Measurements from ENCODE around the gene AMER2. TPM values are rescaled to one million over a fixed set of nuclear protein-coding genes. Genes with fewer than 3 reads are reported as not detected.

AMER2 gene
- total RNA-seq, 2 experiments from 2014 or later = not detected

DNA sequence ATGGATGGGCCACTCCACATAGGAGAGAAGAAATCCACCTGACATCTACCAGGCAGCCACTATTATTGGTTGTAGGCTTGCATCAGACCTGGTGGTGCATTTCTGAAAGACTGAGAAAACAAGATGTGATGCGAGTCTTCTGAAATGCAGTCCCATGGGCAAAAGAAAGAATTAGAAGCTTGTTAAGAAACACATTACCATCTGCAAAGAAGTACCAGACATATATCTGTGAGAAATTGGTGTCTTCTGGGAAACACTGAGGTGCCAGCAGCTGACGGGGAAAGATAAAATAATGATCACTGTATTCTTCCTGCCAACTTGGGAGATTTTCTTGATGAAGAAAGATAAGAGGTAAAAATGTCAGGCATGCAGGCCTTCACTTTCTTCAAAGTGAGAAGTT lies 14.4 kb downstream of the AMER2 start:
- no TSS peak for BruUV-seq (replicated peaks)
- intact Hi-C loops (cut with micrococcal nuclease; ENCODE audit: unreplicated experiment) = no loop called here
- Histone ChIP-seq H2AFZ (ENCODE audit: low read length) (no peak overlapping the region), H3K4me1 (ENCODE audit: insufficient read depth, low read length, poor library complexity, severe bottlenecking) (peaks cover 34% of the 10 kb centered on the region), H4K20me1 (ENCODE audit: insufficient read depth, low read length) (no peaks in the 10 kb centered on the region), H3K27ac (ENCODE audit: low read depth, low read length, poor library complexity, severe bottlenecking) (no peak overlapping the region), H3K36me3 (ENCODE audit: insufficient read depth, low read length) (no peaks in the 10 kb centered on the region), H3K4me2 (ENCODE audit: low read length) (no peak overlapping the region), H3K9me3 (ENCODE audit: low read length) (no peaks in the 10 kb centered on the region), H3K9me2 (ENCODE audit: insufficient read depth, low read length) (no peaks in the 10 kb centered on the region), H3K79me2 (ENCODE audit: insufficient read depth, low read depth, low read length) (no peaks in the 10 kb centered on the region), H3K4me3 (ENCODE audit: low read depth, low read length, poor library complexity, severe bottlenecking) (no peak overlapping the region)
- ChIA-PET POLR2A (no interaction called here), CTCF (ENCODE audit: unreplicated experiment) (no interaction called here)
- no peak for DNase-seq (ENCODE audit: low spot score)
- no peak for TF ChIP-seq EZH2phosphoT487 (IDR thresholded peaks at IDR 0.05; ENCODE audit: borderline replicate concordance, low read depth, low read length)
- TF ChIP-seq, protein P1, sequence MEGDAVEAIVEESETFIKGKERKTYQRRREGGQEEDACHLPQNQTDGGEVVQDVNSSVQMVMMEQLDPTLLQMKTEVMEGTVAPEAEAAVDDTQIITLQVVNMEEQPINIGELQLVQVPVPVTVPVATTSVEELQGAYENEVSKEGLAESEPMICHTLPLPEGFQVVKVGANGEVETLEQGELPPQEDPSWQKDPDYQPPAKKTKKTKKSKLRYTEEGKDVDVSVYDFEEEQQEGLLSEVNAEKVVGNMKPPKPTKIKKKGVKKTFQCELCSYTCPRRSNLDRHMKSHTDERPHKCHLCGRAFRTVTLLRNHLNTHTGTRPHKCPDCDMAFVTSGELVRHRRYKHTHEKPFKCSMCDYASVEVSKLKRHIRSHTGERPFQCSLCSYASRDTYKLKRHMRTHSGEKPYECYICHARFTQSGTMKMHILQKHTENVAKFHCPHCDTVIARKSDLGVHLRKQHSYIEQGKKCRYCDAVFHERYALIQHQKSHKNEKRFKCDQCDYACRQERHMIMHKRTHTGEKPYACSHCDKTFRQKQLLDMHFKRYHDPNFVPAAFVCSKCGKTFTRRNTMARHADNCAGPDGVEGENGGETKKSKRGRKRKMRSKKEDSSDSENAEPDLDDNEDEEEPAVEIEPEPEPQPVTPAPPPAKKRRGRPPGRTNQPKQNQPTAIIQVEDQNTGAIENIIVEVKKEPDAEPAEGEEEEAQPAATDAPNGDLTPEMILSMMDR (conservative IDR thresholded peaks at IDR 0.05; ENCODE audit: low read length) = no peak

DNA sequence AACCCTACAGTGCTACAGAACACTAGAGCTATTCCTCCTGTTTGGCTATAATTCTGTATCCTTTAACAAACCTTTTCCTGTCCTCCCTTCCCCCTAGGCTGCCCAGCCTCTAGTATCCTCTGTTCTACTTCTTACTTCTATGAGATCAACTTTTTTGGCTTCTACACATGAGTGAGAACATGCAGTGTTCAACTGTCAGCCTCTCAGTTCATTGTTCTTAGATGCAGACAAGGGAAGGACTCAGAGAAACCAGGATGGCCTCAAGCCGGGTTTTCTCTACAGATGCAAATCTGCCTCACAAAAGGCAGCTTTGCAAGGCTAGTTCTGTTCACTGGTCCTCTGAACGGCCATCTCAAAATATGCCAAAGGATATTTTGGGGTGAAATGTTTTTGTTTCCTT lies 18.4 kb downstream of the AMER2 start:
- H4K20me1 ChIP-seq (ENCODE audit: insufficient read depth, low read length) = no peaks in the 10 kb centered on the region
- no peaks in the 10 kb centered on the region for H3K9me2 ChIP-seq (ENCODE audit: insufficient read depth, low read length)
- no TSS peak for BruUV-seq (replicated peaks)
- TF ChIP-seq, protein P1 (conservative IDR thresholded peaks at IDR 0.05; ENCODE audit: low read length) = no peak
- TF ChIP-seq EZH2phosphoT487 (IDR thresholded peaks at IDR 0.05; ENCODE audit: borderline replicate concordance, low read depth, low read length) = no peak
- H3K4me1 ChIP-seq (ENCODE audit: insufficient read depth, low read length, poor library complexity, severe bottlenecking) = peaks cover 41% of the 10 kb centered on the region
- H3K4me2 ChIP-seq (ENCODE audit: low read length) = peak overlapping the region; percentile 59
- H3K4me3 ChIP-seq (ENCODE audit: low read depth, low read length, poor library complexity, severe bottlenecking) = peak overlapping the region; percentile 22
- CTCF ChIA-PET (ENCODE audit: unreplicated experiment) = no interaction called here
- peak overlapping the region; percentile 71; the same call in 1 of the 2 replicates for H2AFZ ChIP-seq (ENCODE audit: low read length)
- intact Hi-C loops (cut with micrococcal nuclease; ENCODE audit: unreplicated experiment) = no loop called here
- POLR2A ChIA-PET = interaction anchor here (0.6 to 0.9 kb wide), 3 partner anchors 32 to 278 kb away, joined by 3 to 5 read pairs (median 3); no protein-coding TSS in a partner anchor
- peak; percentile 69 for DNase-seq (ENCODE audit: low spot score)
- H3K79me2 ChIP-seq (ENCODE audit: insufficient read depth, low read depth, low read length) = no peaks in the 10 kb centered on the region
- H3K36me3 ChIP-seq (ENCODE audit: insufficient read depth, low read length) = no peaks in the 10 kb centered on the region
- H3K9me3 ChIP-seq (ENCODE audit: low read length) = 0 out of 2 replicates have a peak, but pooled peaks cover under 1% of the 10 kb centered on the region
- H3K27ac ChIP-seq (ENCODE audit: low read depth, low read length, poor library complexity, severe bottlenecking) = peak overlapping the region; percentile 89

DNA sequence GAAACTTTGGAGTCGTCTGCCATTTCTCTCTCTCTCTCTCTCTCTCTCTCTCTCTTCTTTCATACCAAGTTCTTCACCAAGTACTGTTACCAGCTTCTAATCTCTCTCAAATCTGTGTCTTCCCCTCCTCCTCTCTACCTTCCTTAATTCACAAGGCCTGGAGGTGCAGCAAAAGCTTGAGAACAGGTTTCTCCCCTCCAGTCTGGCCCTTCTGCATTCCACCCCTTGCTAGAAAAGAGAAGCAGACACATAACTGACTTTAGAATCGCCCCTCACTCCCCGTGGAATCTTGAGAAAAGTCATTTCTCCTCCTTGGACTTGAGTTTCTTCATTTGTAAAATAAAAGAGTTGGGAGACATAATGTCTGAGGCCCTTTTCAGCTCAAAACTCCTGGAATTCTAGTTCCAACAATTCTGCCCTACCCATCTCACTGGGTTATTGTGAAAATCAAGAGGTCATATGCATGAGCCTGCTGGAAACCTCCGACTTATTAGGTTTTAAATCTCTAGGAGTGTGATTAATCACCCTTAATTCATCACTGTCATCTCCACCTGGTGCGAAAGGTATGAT lies 20.4 kb downstream of the AMER2 start:
- H3K9me2 ChIP-seq (ENCODE audit: insufficient read depth, low read length) = no peaks in the 10 kb centered on the region
- H2AFZ ChIP-seq (ENCODE audit: low read length) = no peak overlapping the region
- no peak for TF ChIP-seq EZH2phosphoT487 (IDR thresholded peaks at IDR 0.05; ENCODE audit: borderline replicate concordance, low read depth, low read length)
- TF ChIP-seq, protein P1 (conservative IDR thresholded peaks at IDR 0.05; ENCODE audit: low read length) = no peak
- H3K36me3 ChIP-seq (ENCODE audit: insufficient read depth, low read length) = no peaks in the 10 kb centered on the region
- no peak for DNase-seq (ENCODE audit: low spot score)
- no peak overlapping the region for H3K4me3 ChIP-seq (ENCODE audit: low read depth, low read length, poor library complexity, severe bottlenecking)
- ChIA-PET POLR2A (no interaction called here), CTCF (ENCODE audit: unreplicated experiment) (no interaction called here)
- H3K4me1 ChIP-seq (ENCODE audit: insufficient read depth, low read length, poor library complexity, severe bottlenecking) = peaks cover 41% of the 10 kb centered on the region
- H3K79me2 ChIP-seq (ENCODE audit: insufficient read depth, low read depth, low read length) = no peaks in the 10 kb centered on the region
- BruUV-seq (replicated peaks) = no TSS peak
- no peaks in the 10 kb centered on the region for H4K20me1 ChIP-seq (ENCODE audit: insufficient read depth, low read length)
- 0 out of 2 replicates have a peak, but pooled peaks cover 6% of the 10 kb centered on the region for H3K9me3 ChIP-seq (ENCODE audit: low read length)
- intact Hi-C loops (cut with micrococcal nuclease; ENCODE audit: unreplicated experiment) = no loop called here
- H3K27ac ChIP-seq (ENCODE audit: low read depth, low read length, poor library complexity, severe bottlenecking) = peak overlapping the region; percentile 89
- H3K4me2 ChIP-seq (ENCODE audit: low read length) = no peak overlapping the region
